ENCODE data around the gene SPATA9. TPM values are rescaled to one million over a fixed set of nuclear protein-coding genes. Genes with fewer than 3 reads are reported as not detected.

The SPATA9 gene
- polyA plus RNA-seq, 1 of the 3 experiments (the other 2 are of a cell fraction) = 0.07 TPM

DNA sequence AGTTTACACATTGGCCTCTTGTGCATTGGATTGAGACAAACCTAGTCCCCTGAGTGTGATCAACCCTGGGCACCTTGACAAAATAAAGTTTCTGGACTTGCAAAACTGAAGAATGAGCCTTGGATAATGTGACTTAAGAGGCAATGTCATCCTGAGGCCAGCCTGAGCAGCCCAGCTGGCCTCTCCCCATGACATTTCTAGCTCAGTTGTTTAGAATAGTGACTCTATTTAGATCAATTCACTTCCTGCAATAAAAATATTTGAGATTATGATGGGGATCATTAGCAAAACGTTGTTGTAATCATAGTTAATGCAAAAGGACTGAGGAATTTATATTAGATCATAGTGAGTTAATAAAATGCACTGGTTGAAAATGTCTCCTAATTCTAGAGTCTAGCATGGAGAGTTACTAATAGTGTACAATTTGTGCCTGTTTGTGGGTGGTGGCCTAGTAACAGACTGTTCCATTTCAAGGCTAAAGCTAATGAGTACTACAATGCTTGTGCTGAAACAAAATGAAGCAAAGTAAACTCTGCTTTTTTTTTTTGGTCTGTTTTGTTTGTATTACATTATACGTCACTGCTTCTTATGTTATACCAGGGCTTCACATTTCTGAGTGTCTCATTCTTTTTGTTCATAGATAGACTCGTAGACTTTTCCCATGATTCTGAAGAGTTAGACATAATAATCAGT is 37.4 kb upstream of the SPATA9 start:
- CTCF ChIA-PET = interaction anchor here (1.3 kb wide), 1 partner anchor 10 kb away, joined by 5 read pairs; the partner anchor contains the start of gene RHOBTB3
- WGBS (ENCODE audit: low lambda C conversion rate) = 66% methylated on average over 3 of the region's 3 CpGs
- no peak for DNase-seq
- H3K9me2 ChIP-seq = no peaks in the 10 kb centered on the region
- H3K4me1 ChIP-seq (ENCODE audit: control insufficient read depth in 1 of 2, insufficient read depth in 2 of 2, low read depth in 1 of 2, low read length in 1 of 2) = peaks cover 12 to 22% of the 10 kb centered on the region in 2 experiments; a peak in 3 of 4 replicates
- H3K79me2 ChIP-seq (ENCODE audit: insufficient read depth) = no peaks in the 10 kb centered on the region
- no peak overlapping the region for H3K9ac ChIP-seq
- H2AFZ ChIP-seq (ENCODE audit: low read depth) = no peak overlapping the region
- no peak overlapping the region for H3K4me2 ChIP-seq
- H3K27me3 ChIP-seq (ENCODE audit: insufficient read depth) = no peaks in the 10 kb centered on the region
- no peak overlapping the region for H3K27ac ChIP-seq (ENCODE audit: low read depth in 2 of 2, low read length in 1 of 2)
- POLR2A ChIA-PET = no interaction called here
- no peaks in the 10 kb centered on the region for H3K9me3 ChIP-seq
- H3K36me3 ChIP-seq (replicated peaks in 1 of 2; ENCODE audit: control insufficient read depth in 1 of 2, insufficient read depth in 2 of 2, low read length in 1 of 2) = no peaks in the 10 kb centered on the region
- H3F3A ChIP-seq (replicated peaks; ENCODE audit: insufficient read depth) = peaks cover 2% of the 10 kb centered on the region
- no peaks in the 10 kb centered on the region for H4K20me1 ChIP-seq (ENCODE audit: insufficient read depth)
- H3K4me3 ChIP-seq (ENCODE audit: low read depth in 2 of 2, low read length in 1 of 2) = no peak overlapping the region
- TF ChIP-seq RCOR1 (IDR thresholded peaks at IDR 0.05; ENCODE audit: low read length) = no peak
- no peak for TF ChIP-seq ELF1 (IDR thresholded peaks at IDR 0.05)
- no peak for TF ChIP-seq FOXJ3 (CRISPR knock-in tag; IDR thresholded peaks at IDR 0.05)
- no peak for TF ChIP-seq RAD21 (IDR thresholded peaks at IDR 0.05; ENCODE audit: low read length)
- no peak for TF ChIP-seq RFX5 (IDR thresholded peaks at IDR 0.05; ENCODE audit: low read length)
- no peak for TF ChIP-seq EZH2phosphoT487 (IDR thresholded peaks at IDR 0.05; ENCODE audit: borderline replicate concordance, low read depth)
- TF ChIP-seq, protein P1, sequence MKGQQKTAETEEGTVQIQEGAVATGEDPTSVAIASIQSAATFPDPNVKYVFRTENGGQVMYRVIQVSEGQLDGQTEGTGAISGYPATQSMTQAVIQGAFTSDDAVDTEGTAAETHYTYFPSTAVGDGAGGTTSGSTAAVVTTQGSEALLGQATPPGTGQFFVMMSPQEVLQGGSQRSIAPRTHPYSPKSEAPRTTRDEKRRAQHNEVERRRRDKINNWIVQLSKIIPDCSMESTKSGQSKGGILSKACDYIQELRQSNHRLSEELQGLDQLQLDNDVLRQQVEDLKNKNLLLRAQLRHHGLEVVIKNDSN (IDR thresholded peaks at IDR 0.05; ENCODE audit: borderline replicate concordance, low read depth) = no peak
- no peak for TF ChIP-seq TEAD4 (IDR thresholded peaks at IDR 0.05; ENCODE audit: borderline replicate concordance, insufficient read depth)
- TF ChIP-seq RXRA (IDR thresholded peaks at IDR 0.05; ENCODE audit: borderline replicate concordance, low read depth) = no peak
- TF ChIP-seq, protein P2, sequence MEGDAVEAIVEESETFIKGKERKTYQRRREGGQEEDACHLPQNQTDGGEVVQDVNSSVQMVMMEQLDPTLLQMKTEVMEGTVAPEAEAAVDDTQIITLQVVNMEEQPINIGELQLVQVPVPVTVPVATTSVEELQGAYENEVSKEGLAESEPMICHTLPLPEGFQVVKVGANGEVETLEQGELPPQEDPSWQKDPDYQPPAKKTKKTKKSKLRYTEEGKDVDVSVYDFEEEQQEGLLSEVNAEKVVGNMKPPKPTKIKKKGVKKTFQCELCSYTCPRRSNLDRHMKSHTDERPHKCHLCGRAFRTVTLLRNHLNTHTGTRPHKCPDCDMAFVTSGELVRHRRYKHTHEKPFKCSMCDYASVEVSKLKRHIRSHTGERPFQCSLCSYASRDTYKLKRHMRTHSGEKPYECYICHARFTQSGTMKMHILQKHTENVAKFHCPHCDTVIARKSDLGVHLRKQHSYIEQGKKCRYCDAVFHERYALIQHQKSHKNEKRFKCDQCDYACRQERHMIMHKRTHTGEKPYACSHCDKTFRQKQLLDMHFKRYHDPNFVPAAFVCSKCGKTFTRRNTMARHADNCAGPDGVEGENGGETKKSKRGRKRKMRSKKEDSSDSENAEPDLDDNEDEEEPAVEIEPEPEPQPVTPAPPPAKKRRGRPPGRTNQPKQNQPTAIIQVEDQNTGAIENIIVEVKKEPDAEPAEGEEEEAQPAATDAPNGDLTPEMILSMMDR (IDR thresholded peaks at IDR 0.05) = no peak

DNA sequence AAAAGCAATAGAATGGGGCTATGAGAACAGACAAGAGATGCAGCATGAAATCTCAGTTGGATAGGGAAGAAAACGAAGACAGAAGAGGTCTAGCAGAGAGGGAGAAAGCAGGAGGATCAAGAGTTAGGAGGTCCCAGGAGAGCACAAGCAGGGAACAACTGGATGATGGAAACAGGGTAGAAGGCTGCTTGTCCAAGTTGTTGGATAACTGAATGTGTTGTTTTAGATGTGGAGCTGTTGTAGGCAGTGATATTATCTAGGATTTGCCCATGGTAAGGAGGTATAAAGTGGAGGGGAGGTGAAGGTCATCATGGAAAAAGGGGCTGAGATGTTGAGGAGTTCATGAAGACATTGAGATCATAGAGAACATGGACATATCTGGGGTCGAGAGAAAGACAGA is 35.9 kb upstream of the SPATA9 start:
- H3K4me1 ChIP-seq (ENCODE audit: control insufficient read depth in 1 of 2, insufficient read depth in 2 of 2, low read depth in 1 of 2, low read length in 1 of 2) = peaks cover 15 to 16% of the 10 kb centered on the region in 2 experiments; a peak in 3 of 4 replicates
- no peak overlapping the region for H2AFZ ChIP-seq (ENCODE audit: low read depth)
- H3K36me3 ChIP-seq (replicated peaks in 1 of 2; ENCODE audit: control insufficient read depth in 1 of 2, insufficient read depth in 2 of 2, low read length in 1 of 2) = no peaks in the 10 kb centered on the region
- H3K9me2 ChIP-seq = no peaks in the 10 kb centered on the region
- DNase-seq = no peak
- H3K4me3 ChIP-seq (ENCODE audit: low read depth in 2 of 2, low read length in 1 of 2) = no peak overlapping the region
- no peak overlapping the region for H3K27ac ChIP-seq (ENCODE audit: low read depth in 2 of 2, low read length in 1 of 2)
- H4K20me1 ChIP-seq (ENCODE audit: insufficient read depth) = no peaks in the 10 kb centered on the region
- TF ChIP-seq POLR2AphosphoS5 (IDR thresholded peaks at IDR 0.05; ENCODE audit: low read depth, low read length) = no peak
- no peak for TF ChIP-seq SMC3 (IDR thresholded peaks at IDR 0.05; ENCODE audit: low read depth, low read length)
- TF ChIP-seq SIN3A (IDR thresholded peaks at IDR 0.05; ENCODE audit: borderline replicate concordance, low read depth, low read length) = no peak
- no peak for TF ChIP-seq RXRA (IDR thresholded peaks at IDR 0.05; ENCODE audit: borderline replicate concordance, low read depth)
- TF ChIP-seq TAF1 (IDR thresholded peaks at IDR 0.05; ENCODE audit: borderline replicate concordance, low read depth, low read length) = no peak
- H3K79me2 ChIP-seq (ENCODE audit: insufficient read depth) = no peaks in the 10 kb centered on the region
- no peaks in the 10 kb centered on the region for H3K9me3 ChIP-seq
- H3F3A ChIP-seq (replicated peaks; ENCODE audit: insufficient read depth) = peaks cover 6% of the 10 kb centered on the region
- H3K4me2 ChIP-seq = no peak overlapping the region
- CTCF ChIA-PET = interaction anchor here (1.3 kb wide), 1 partner anchor 12 kb away, joined by 5 read pairs; the partner anchor contains the start of gene RHOBTB3
- no peak overlapping the region for H3K9ac ChIP-seq
- POLR2A ChIA-PET = no interaction called here
- no peaks in the 10 kb centered on the region for H3K27me3 ChIP-seq (ENCODE audit: insufficient read depth)
- WGBS (ENCODE audit: low lambda C conversion rate) = 90% methylated on average over 2 of the region's 2 CpGs
